ENCODE results near the gene LSM6. TPM values are rescaled to one million over a fixed set of nuclear protein-coding genes. Genes with fewer than 3 reads are reported as not detected.

LSM6 gene
- total RNA-seq, 2 experiments from 2014 or later: 59.7 to 61.7 TPM

DNA sequence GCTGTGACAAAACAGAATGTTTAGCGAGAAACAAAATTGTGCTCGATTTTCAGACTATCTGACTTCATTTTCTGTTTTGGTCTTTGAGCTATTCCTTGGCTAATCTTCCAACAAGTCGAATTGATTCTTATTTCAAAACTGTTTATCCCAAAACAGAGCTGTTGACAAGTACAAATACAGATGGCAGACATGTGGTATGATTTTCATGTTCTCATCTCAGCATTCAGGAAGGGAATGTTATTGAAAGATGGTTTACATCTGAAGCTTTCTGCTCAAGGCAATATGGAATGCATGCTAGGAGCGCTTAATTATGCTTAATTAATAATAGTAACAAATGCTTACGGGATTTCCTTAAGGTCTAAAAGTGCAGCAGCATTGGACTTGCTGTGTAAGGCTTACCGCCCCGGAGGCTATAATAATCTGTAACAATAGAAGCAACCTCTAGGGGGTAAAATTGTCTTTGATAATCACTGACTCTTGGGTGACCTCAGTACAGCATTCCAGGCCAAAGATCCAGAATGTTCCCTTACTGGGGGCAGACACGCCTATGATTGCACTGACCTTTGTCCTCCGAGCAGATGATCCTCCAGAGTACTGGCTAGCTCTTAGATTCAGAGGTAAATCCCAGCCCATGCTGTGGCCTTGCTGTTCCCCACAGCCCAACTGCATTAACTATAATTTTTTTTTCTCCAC is 16.4 kb downstream of the LSM6 start:
- Mint-ChIP-seq H3K4me3 (no peak overlapping the region), H3K27me3 (no peaks in the 10 kb centered on the region), H3K27ac (no peak overlapping the region), H3K4me1 (ENCODE audit: low read depth) (peaks cover 2% of the 10 kb centered on the region), H3K9me3 (no peaks in the 10 kb centered on the region), H3K36me3 (ENCODE audit: low read depth) (peaks cover 27% of the 10 kb centered on the region)
- DNase-seq (no peak), ATAC-seq (no peak)
- POLR2A ChIA-PET: interaction anchor here (1.2 kb wide), 1 partner anchor 15 kb away, joined by 3 read pairs; no protein-coding TSS in a partner anchor
- TF ChIP-seq, protein P1, sequence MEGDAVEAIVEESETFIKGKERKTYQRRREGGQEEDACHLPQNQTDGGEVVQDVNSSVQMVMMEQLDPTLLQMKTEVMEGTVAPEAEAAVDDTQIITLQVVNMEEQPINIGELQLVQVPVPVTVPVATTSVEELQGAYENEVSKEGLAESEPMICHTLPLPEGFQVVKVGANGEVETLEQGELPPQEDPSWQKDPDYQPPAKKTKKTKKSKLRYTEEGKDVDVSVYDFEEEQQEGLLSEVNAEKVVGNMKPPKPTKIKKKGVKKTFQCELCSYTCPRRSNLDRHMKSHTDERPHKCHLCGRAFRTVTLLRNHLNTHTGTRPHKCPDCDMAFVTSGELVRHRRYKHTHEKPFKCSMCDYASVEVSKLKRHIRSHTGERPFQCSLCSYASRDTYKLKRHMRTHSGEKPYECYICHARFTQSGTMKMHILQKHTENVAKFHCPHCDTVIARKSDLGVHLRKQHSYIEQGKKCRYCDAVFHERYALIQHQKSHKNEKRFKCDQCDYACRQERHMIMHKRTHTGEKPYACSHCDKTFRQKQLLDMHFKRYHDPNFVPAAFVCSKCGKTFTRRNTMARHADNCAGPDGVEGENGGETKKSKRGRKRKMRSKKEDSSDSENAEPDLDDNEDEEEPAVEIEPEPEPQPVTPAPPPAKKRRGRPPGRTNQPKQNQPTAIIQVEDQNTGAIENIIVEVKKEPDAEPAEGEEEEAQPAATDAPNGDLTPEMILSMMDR (IDR thresholded peaks at IDR 0.05): no peak
- intact Hi-C loops (cut with micrococcal nuclease): no loop called here
- CTCF ChIA-PET: interaction anchor here (1.3 to 1.5 kb wide), 2 partner anchors 8 to 97 kb away, joined by 3 read pairs; no protein-coding TSS in a partner anchor

DNA sequence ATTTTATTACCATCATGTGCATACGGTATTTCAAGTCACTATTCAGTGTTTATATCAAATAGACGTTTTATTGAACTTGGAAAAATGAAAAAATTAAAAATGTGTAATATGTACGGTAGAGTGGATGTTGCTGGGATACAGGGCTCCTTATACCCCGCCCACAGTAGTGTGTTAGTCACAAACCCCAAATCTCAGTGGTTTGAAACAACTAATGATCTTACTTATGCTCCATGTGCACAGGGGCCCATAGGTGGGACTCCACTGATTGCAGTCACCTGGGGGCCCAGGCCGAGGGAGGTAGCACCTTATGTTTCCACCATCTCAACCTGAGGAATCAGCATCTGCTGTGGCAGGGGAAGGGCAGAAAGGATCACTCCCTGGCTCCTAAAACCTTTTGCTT is 18.1 kb downstream of the LSM6 start:
- CTCF ChIA-PET: no interaction called here
- peak; percentile 39 for ATAC-seq

DNA sequence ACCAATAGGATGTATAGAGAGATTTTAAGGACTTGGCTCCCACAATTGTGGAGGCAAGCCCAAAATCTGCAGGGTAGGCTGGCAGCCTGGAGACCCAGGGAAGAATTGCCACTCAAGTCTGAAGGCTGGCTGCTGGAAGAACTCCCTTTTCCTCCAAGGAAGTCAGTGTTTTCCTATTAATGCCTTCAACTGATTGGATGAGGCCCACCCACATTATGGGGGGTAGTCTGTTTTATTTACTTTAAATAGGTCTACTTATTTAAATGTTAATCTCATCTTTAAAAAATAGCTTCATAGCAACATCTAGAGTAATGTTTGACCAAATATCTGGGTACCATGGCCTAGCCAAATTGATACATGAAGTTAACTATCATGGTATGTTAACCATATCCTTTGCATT is 18.7 kb downstream of the LSM6 start:
- ChIA-PET CTCF (no interaction called here), POLR2A (no interaction called here)
- peaks cover 2% of the 10 kb centered on the region for H3K4me1 Mint-ChIP-seq (ENCODE audit: low read depth)

More for the DNA sequence above, 18.1 kb downstream of the LSM6 start:
- intact Hi-C loops (cut with micrococcal nuclease): no loop called here
- Mint-ChIP-seq H3K36me3 (ENCODE audit: low read depth) (peaks cover 18% of the 10 kb centered on the region), H3K27me3 (no peaks in the 10 kb centered on the region), H3K27ac (no peak overlapping the region), H3K4me1 (ENCODE audit: low read depth) (peaks cover 2% of the 10 kb centered on the region), H3K4me3 (no peak overlapping the region), H3K9me3 (no peaks in the 10 kb centered on the region)
- no peak for DNase-seq
- TF ChIP-seq, protein P1 (IDR thresholded peaks at IDR 0.05): no peak
- POLR2A ChIA-PET: no interaction called here

DNA sequence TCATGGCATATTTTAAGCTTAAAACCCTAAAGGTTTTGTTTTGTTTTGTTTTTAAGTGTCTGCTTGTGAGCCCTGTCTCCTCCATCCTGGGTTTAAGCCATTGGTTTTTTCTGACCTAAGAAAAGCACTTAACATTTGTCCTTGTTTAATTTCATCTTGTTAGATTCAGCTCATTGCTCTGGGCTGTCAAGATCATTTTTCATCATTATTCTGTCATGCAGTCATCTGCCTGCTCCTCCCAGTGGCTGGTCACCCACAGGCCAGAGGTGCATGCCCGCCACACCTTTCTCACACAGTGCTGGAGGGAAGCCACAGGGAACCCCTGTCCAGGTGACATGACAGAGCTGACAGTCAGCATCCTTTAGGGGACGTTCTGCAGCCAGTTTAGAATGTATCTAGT is 27.1 kb downstream of the LSM6 start:
- intact Hi-C loops (cut with micrococcal nuclease): no loop called here
- H3K27me3 Mint-ChIP-seq: peaks cover 4% of the 10 kb centered on the region

More for the DNA sequence above, 18.7 kb downstream of the LSM6 start:
- H3K27me3 Mint-ChIP-seq: no peaks in the 10 kb centered on the region
- no peak for ATAC-seq
- intact Hi-C loops (cut with micrococcal nuclease): no loop called here
- H3K27ac Mint-ChIP-seq: no peak overlapping the region
- TF ChIP-seq, protein P1 (IDR thresholded peaks at IDR 0.05): no peak
- H3K36me3 Mint-ChIP-seq (ENCODE audit: low read depth): peaks cover 18% of the 10 kb centered on the region
- no peak for DNase-seq
- H3K9me3 Mint-ChIP-seq: no peaks in the 10 kb centered on the region
- H3K4me3 Mint-ChIP-seq: no peak overlapping the region

DNA sequence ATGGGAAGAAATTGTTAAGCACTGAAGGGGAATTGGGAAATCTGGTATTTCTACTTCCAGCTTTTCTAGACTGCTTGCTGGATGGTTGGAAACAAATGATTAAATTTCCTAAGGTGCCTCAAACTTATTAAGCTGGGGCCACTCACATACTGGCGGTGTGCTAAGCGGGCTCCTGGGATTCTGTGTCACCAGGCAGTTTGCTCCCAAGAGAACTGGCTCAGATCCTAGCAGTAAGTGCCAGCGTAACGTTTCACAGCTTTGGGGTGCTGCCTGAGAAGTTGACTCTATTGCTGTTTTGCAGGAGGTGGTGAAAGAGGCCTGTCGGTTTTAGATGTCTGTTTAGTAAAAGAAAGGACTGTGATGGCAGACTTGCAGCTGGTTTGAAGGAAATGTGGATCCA is 31.9 kb downstream of the LSM6 start:
- ChIA-PET POLR2A (no interaction called here), CTCF (no interaction called here)
- Mint-ChIP-seq H3K27ac (no peak overlapping the region), H3K36me3 (ENCODE audit: low read depth) (no peaks in the 10 kb centered on the region), H3K4me1 (ENCODE audit: low read depth) (no peaks in the 10 kb centered on the region), H3K9me3 (no peaks in the 10 kb centered on the region), H3K4me3 (no peak overlapping the region), H3K27me3 (peaks cover 8% of the 10 kb centered on the region)
- intact Hi-C loops (cut with micrococcal nuclease): no loop called here
- DNase-seq (no peak), ATAC-seq (no peak)
- TF ChIP-seq, protein P1 (IDR thresholded peaks at IDR 0.05): no peak

More for the DNA sequence above, 27.1 kb downstream of the LSM6 start:
- Mint-ChIP-seq H3K4me1 (ENCODE audit: low read depth) (no peaks in the 10 kb centered on the region), H3K4me3 (no peak overlapping the region), H3K27ac (no peak overlapping the region), H3K9me3 (no peaks in the 10 kb centered on the region), H3K36me3 (ENCODE audit: low read depth) (no peaks in the 10 kb centered on the region)
- no peak for ATAC-seq
- no peak for DNase-seq
- TF ChIP-seq, protein P1 (IDR thresholded peaks at IDR 0.05): no peak
- ChIA-PET CTCF (interaction anchor here (1.6 kb wide), 1 partner anchor 107 kb away, joined by 5 read pairs; no protein-coding TSS in a partner anchor), POLR2A (no interaction called here)
